MCF 10A (cell line): Measurements from ENCODE around the gene PRLH. TPM values are rescaled to one million over a fixed set of nuclear protein-coding genes. Genes with fewer than 3 reads are reported as not detected.
A peak's percentile ranks its signal among the peaks of the same experiment; 100 is the strongest.

Source experiments
- BruUV-seq: library from RNA; stranded (reverse); fragments of 400-500 nt; replicated peaks from 2 replicates; lab custom pipeline; 2021; lab: Mats Ljungman, UMichigan
- CTCF ChIA-PET: fragments of 300-600 bp; sonication (Branson Sonifier 250); formaldehyde crosslinking; extraction: SDS; loops from one replicate; lab custom pipeline; 2021; ENCODE audit warnings: antibody characterized with exemption, inconsistent platforms; lab: Yijun Ruan, JAX
- POLR2A ChIA-PET: fragments of 300-600, 350-650 bp; sonication (Branson Sonifier 250); formaldehyde crosslinking; extraction: SDS; loops from one replicate; lab custom pipeline; 2020; ENCODE audit warnings: antibody characterized with exemption, inconsistent platforms; lab: Yijun Ruan, JAX
- DNase-seq: peaks from one replicate; pipeline ENCODE4 v3.0.0-alpha.2; 2018; ENCODE audit not compliant: unreplicated experiment
- H3K27ac Mint-ChIP-seq: one replicate; pipeline ENCODE4 v1.8.0; 2022; ENCODE audit warnings: mild to moderate bottlenecking, low read depth, mixed read lengths; ENCODE audit not compliant: unreplicated experiment
- H3K27me3 Mint-ChIP-seq: one replicate; pipeline ENCODE4 v1.8.0; 2022; ENCODE audit warnings: mixed read lengths; ENCODE audit not compliant: insufficient read depth, unreplicated experiment
- H3K36me3 Mint-ChIP-seq: one replicate; pipeline ENCODE4 v1.8.0; 2022; ENCODE audit warnings: mild to moderate bottlenecking, moderate library complexity, mixed read lengths; ENCODE audit not compliant: insufficient read depth, unreplicated experiment
- H3K4me1 Mint-ChIP-seq: one replicate; pipeline ENCODE4 v1.8.0; 2022; ENCODE audit warnings: mixed read lengths; ENCODE audit not compliant: insufficient read depth, unreplicated experiment
- H3K4me3 Mint-ChIP-seq: one replicate; pipeline ENCODE4 v1.8.0; 2022; ENCODE audit warnings: mild to moderate bottlenecking, moderate library complexity, mixed read lengths; ENCODE audit not compliant: unreplicated experiment
- H3K9me3 Mint-ChIP-seq: one replicate; pipeline ENCODE4 v1.8.0; 2022; ENCODE audit warnings: mixed read lengths; ENCODE audit not compliant: unreplicated experiment
- CTCF ChIP-seq: fragments of 200-600 bp; IDR thresholded peaks from one replicate; pipeline ENCODE4 v1.8.0; 2022; ENCODE audit warnings: antibody characterized with exemption, mild to moderate bottlenecking; ENCODE audit not compliant: unreplicated experiment
- intact Hi-C: fragments of 100-400 bp; cut with micrococcal nuclease; formaldehyde crosslinking; loops from 2 replicates; pipeline ENCODE4 v1.14.1; 2022
- total RNA-seq: library from RNA; stranded (reverse); gene quantifications from 2 replicates; pipeline ENCODE4 v1.2.3, GENCODE V29; 2022

PRLH gene
- total RNA-seq, 1 experiment from 2014 or later = not detected

- CTCF ChIA-PET = interaction anchor here (1.0 to 1.6 kb wide), 2 partner anchors 52 to 53 kb away, joined by 3 to 6 read pairs; no protein-coding TSS in a partner anchor
- Mint-ChIP-seq H3K27ac (no peak overlapping the region), H3K27me3 (no peaks in the 10 kb centered on the region), H3K36me3 (peaks cover 18% of the 10 kb centered on the region), H3K4me3 (no peak overlapping the region), H3K4me1 (no peaks in the 10 kb centered on the region), H3K9me3 (peaks cover 9% of the 10 kb centered on the region)
- POLR2A ChIA-PET = interaction anchor here (0.6 kb wide), 1 partner anchor 81 kb away, joined by 3 read pairs; no protein-coding TSS in a partner anchor
- DNase-seq = no peak
- BruUV-seq = no TSS peak
- TF ChIP-seq CTCF = no peak
- intact Hi-C loops = loop anchor here (10.0 kb wide), 1 partner anchor 495 kb away; no protein-coding TSS in a partner anchor
Observed at GRCh38 chr2:237519506-237520245, 46.7 kb upstream of the PRLH start.

GRCh38 chr2:237520290-237520689 is 46.1 kb upstream of the PRLH start:
- Mint-ChIP-seq H3K4me1 (no peaks in the 10 kb centered on the region), H3K4me3 (no peak overlapping the region), H3K9me3 (peaks cover 9% of the 10 kb centered on the region), H3K27me3 (no peaks in the 10 kb centered on the region), H3K27ac (no peak overlapping the region), H3K36me3 (peaks cover 12% of the 10 kb centered on the region)
- intact Hi-C loops = no loop called here
- BruUV-seq = no TSS peak
- no peak for DNase-seq
- ChIA-PET CTCF (interaction anchor here (1.0 to 1.6 kb wide), 2 partner anchors 51 to 52 kb away, joined by 3 to 6 read pairs; no protein-coding TSS in a partner anchor), POLR2A (interaction anchor here (0.9 kb wide), 1 partner anchor 52 kb away, joined by 3 read pairs; no protein-coding TSS in a partner anchor)
- no peak for TF ChIP-seq CTCF

GRCh38 chr2:237524631-237525030 is 41.7 kb upstream of the PRLH start:
- TF ChIP-seq CTCF = no peak
- H3K27ac Mint-ChIP-seq = no peak overlapping the region
- H3K36me3 Mint-ChIP-seq = peaks cover 12% of the 10 kb centered on the region
- peak; percentile 33 for DNase-seq
- ChIA-PET CTCF (interaction anchor here (0.6 kb wide), 1 partner anchor 62 kb away, joined by 5 read pairs; no protein-coding TSS in a partner anchor), POLR2A (no interaction called here)
- H3K9me3 Mint-ChIP-seq = no peaks in the 10 kb centered on the region
- no peaks in the 10 kb centered on the region for H3K4me1 Mint-ChIP-seq
- no peaks in the 10 kb centered on the region for H3K27me3 Mint-ChIP-seq
- no peak overlapping the region for H3K4me3 Mint-ChIP-seq
- intact Hi-C loops = no loop called here
- no TSS peak for BruUV-seq

GRCh38 chr2:237525559-237526157 is 40.7 kb upstream of the PRLH start:
- intact Hi-C loops = no loop called here
- Mint-ChIP-seq H3K9me3 (no peaks in the 10 kb centered on the region), H3K27ac (no peak overlapping the region), H3K36me3 (peaks cover 7% of the 10 kb centered on the region), H3K4me3 (no peak overlapping the region), H3K4me1 (no peaks in the 10 kb centered on the region), H3K27me3 (no peaks in the 10 kb centered on the region)
- TF ChIP-seq CTCF = no peak
- DNase-seq = no peak
- POLR2A ChIA-PET = no interaction called here
- BruUV-seq = no TSS peak
- CTCF ChIA-PET = interaction anchor here (1.4 to 2.0 kb wide), 3 partner anchors 10 to 47 kb away, joined by 5 to 6 read pairs (median 6); no protein-coding TSS in a partner anchor
